Measurements from ENCODE around the gene CLRN3.

Gene CLRN3

GRCh38 chr10:127833804-127834203 lies 58.9 kb downstream of the CLRN3 start:
- DNase-seq (ENCODE audit: low spot score) = no peak
- no peak overlapping the region for H3K27ac ChIP-seq (ENCODE audit: poor library complexity, severe bottlenecking)
- no peak for TF ChIP-seq CTCF (IDR thresholded peaks at IDR 0.05; ENCODE audit: poor library complexity, severe bottlenecking)
- no peaks in the 10 kb centered on the region for H3K4me1 ChIP-seq (ENCODE audit: insufficient read depth, poor library complexity, severe bottlenecking)
- H3K9me3 ChIP-seq (ENCODE audit: severe bottlenecking) = no peaks in the 10 kb centered on the region
- H3K4me3 ChIP-seq (ENCODE audit: severe bottlenecking) = no peak overlapping the region
- H3K27me3 ChIP-seq (ENCODE audit: insufficient read depth, poor library complexity, severe bottlenecking) = peaks cover 7% of the 10 kb centered on the region
- no peaks in the 10 kb centered on the region for H3K36me3 ChIP-seq (ENCODE audit: low read depth)
- no peak for ATAC-seq (ENCODE audit: low read depth)

- Histone ChIP-seq H3K9me3 (ENCODE audit: severe bottlenecking) (no peaks in the 10 kb centered on the region), H3K27me3 (ENCODE audit: insufficient read depth, poor library complexity, severe bottlenecking) (peaks cover 7% of the 10 kb centered on the region), H3K4me3 (ENCODE audit: severe bottlenecking) (no peak overlapping the region), H3K27ac (ENCODE audit: poor library complexity, severe bottlenecking) (no peak overlapping the region), H3K4me1 (ENCODE audit: insufficient read depth, poor library complexity, severe bottlenecking) (no peaks in the 10 kb centered on the region), H3K36me3 (ENCODE audit: low read depth) (no peaks in the 10 kb centered on the region)
- TF ChIP-seq CTCF (IDR thresholded peaks at IDR 0.05; ENCODE audit: poor library complexity, severe bottlenecking) = no peak
- no peak for DNase-seq (ENCODE audit: low spot score)
- ATAC-seq (ENCODE audit: low read depth) = peak; percentile 31; the same call in 2 of the 3 replicates
These were observed 60.2 kb downstream of the CLRN3 start for GRCh38 chr10:127832501-127832900.

- ATAC-seq (ENCODE audit: low read depth) (no peak), DNase-seq (ENCODE audit: low spot score) (no peak)
- no peaks in the 10 kb centered on the region for H3K27me3 ChIP-seq (ENCODE audit: insufficient read depth, poor library complexity, severe bottlenecking)
- H3K9me3 ChIP-seq (ENCODE audit: severe bottlenecking) = no peaks in the 10 kb centered on the region
- no peak for TF ChIP-seq CTCF (IDR thresholded peaks at IDR 0.05; ENCODE audit: poor library complexity, severe bottlenecking)
- no peaks in the 10 kb centered on the region for H3K4me1 ChIP-seq (ENCODE audit: insufficient read depth, poor library complexity, severe bottlenecking)
- no peak overlapping the region for H3K4me3 ChIP-seq (ENCODE audit: severe bottlenecking)
- no peaks in the 10 kb centered on the region for H3K36me3 ChIP-seq (ENCODE audit: low read depth)
- H3K27ac ChIP-seq (ENCODE audit: poor library complexity, severe bottlenecking) = no peak overlapping the region
These were observed 62.3 kb downstream of the CLRN3 start for GRCh38 chr10:127830414-127830813.

Data from RWPE2 (cell line).